ENCODE results near the gene DOCK10.

DNA sequence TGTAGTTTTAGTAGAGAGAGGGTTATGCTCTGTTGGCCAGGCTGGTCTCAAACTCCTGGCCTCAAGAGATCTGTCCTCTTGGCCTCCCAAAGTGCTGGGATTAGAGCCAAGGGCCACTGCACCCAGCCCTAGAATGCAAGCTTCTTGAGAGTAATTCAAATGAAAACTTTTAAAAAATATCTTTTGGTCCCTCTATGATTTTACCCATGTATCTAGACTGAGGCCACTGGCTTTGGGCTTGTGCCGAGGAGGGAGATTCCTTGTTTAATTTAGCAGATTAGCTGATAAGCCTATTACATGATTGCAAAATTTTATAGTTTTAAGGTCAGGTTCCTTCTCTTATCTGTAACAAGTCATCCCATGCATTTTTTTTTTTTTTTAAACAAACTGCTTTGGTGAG lies 266.6 kb downstream of the DOCK10 start:
- TF ChIP-seq, protein P1, sequence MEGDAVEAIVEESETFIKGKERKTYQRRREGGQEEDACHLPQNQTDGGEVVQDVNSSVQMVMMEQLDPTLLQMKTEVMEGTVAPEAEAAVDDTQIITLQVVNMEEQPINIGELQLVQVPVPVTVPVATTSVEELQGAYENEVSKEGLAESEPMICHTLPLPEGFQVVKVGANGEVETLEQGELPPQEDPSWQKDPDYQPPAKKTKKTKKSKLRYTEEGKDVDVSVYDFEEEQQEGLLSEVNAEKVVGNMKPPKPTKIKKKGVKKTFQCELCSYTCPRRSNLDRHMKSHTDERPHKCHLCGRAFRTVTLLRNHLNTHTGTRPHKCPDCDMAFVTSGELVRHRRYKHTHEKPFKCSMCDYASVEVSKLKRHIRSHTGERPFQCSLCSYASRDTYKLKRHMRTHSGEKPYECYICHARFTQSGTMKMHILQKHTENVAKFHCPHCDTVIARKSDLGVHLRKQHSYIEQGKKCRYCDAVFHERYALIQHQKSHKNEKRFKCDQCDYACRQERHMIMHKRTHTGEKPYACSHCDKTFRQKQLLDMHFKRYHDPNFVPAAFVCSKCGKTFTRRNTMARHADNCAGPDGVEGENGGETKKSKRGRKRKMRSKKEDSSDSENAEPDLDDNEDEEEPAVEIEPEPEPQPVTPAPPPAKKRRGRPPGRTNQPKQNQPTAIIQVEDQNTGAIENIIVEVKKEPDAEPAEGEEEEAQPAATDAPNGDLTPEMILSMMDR (IDR thresholded peaks at IDR 0.05), result no peak
- TF ChIP-seq POLR2A (IDR thresholded peaks at IDR 0.05), result no peak
